ENCODE results near the gene ZNF419.
"Not testable (repeated sequence)": the region's sequence is repeated elsewhere in the genome, so short reads cannot be mapped to it uniquely, and the experiment has no call there.

Gene ZNF419

GRCh38 chr19:57500400-57500799 is 12.8 kb downstream of the ZNF419 start:
- Mint-ChIP-seq H3K27ac (peak overlapping the region; percentile 59), H3K4me1 (ENCODE audit: low read depth) (peaks cover 24% of the 10 kb centered on the region), H3K9me3 (ENCODE audit: low read depth) (peaks cover 21% of the 10 kb centered on the region), H3K36me3 (peaks cover 38% of the 10 kb centered on the region), H3K4me3 (peak overlapping the region; percentile 86)
- H3K27me3 Mint-ChIP-seq = not testable (repeated sequence)

- Mint-ChIP-seq H3K4me3 (no peak overlapping the region), H3K27me3 (no peaks in the 10 kb centered on the region), H3K36me3 (peaks cover 69% of the 10 kb centered on the region), H3K9me3 (ENCODE audit: low read depth) (peaks cover 28% of the 10 kb centered on the region), H3K27ac (no peak overlapping the region), H3K4me1 (ENCODE audit: low read depth) (peaks cover 13% of the 10 kb centered on the region)
Measured at GRCh38 chr19:57506163-57506562, 18.6 kb downstream of the ZNF419 start.

GRCh38 chr19:57511484-57511883 is 23.9 kb downstream of the ZNF419 start:
- Mint-ChIP-seq H3K27ac (no peak overlapping the region), H3K4me1 (ENCODE audit: low read depth) (no peaks in the 10 kb centered on the region), H3K27me3 (no peaks in the 10 kb centered on the region), H3K4me3 (no peak overlapping the region), H3K36me3 (peaks cover 72% of the 10 kb centered on the region), H3K9me3 (ENCODE audit: low read depth) (peaks cover 45% of the 10 kb centered on the region)

GRCh38 chr19:57512845-57513244 is 25.3 kb downstream of the ZNF419 start:
- Mint-ChIP-seq H3K27ac (no peak overlapping the region), H3K27me3 (no peaks in the 10 kb centered on the region), H3K36me3 (peaks cover 73% of the 10 kb centered on the region), H3K9me3 (ENCODE audit: low read depth) (peaks cover 54% of the 10 kb centered on the region), H3K4me1 (ENCODE audit: low read depth) (no peaks in the 10 kb centered on the region), H3K4me3 (no peak overlapping the region)

- H3K4me1 Mint-ChIP-seq (ENCODE audit: low read depth) = no peaks in the 10 kb centered on the region
- no peak overlapping the region for H3K27ac Mint-ChIP-seq
- no peak overlapping the region for H3K4me3 Mint-ChIP-seq
- peaks cover 40% of the 10 kb centered on the region for H3K9me3 Mint-ChIP-seq (ENCODE audit: low read depth)
- H3K27me3 Mint-ChIP-seq = no peaks in the 10 kb centered on the region
- H3K36me3 Mint-ChIP-seq = peaks cover 65% of the 10 kb centered on the region
Measured at GRCh38 chr19:57515255-57515654, 27.7 kb downstream of the ZNF419 start.

- H3K27me3 Mint-ChIP-seq = not testable (repeated sequence)
- Mint-ChIP-seq H3K9me3 (ENCODE audit: low read depth) (peaks cover 36% of the 10 kb centered on the region), H3K36me3 (peaks cover 58% of the 10 kb centered on the region)
Measured at GRCh38 chr19:57518021-57518420, 30.5 kb downstream of the ZNF419 start.

GRCh38 chr19:57527136-57527881 is 39.8 kb downstream of the ZNF419 start, which contains the start of gene ZNF549:
Gene ZNF549 (plus strand): TSS chr19:57527356. CDS start chr19:57527574, 218 bp downstream.
- peaks cover 21% of the 10 kb centered on the region for H3K4me1 Mint-ChIP-seq (ENCODE audit: low read depth)
- H3K9me3 Mint-ChIP-seq (ENCODE audit: low read depth) = peaks cover 27% of the 10 kb centered on the region
- peak within 1 kb of the TSS; percentile 52 for H3K27ac Mint-ChIP-seq
- peaks cover 35% of the 10 kb centered on the region for H3K36me3 Mint-ChIP-seq
- H3K4me3 Mint-ChIP-seq = peak within 1 kb of the TSS; percentile 92
- H3K27me3 Mint-ChIP-seq = no peaks in the 10 kb centered on the region

More at GRCh38 chr19:57518021-57518420, 30.5 kb downstream of the ZNF419 start:
- H3K4me1 Mint-ChIP-seq (ENCODE audit: low read depth); H3K4me3 Mint-ChIP-seq; H3K27ac Mint-ChIP-seq: not testable (repeated sequence)

- peaks cover 40% of the 10 kb centered on the region for H3K9me3 Mint-ChIP-seq (ENCODE audit: low read depth)
Measured at GRCh38 chr19:57537953-57538547, 50.5 kb downstream of the ZNF419 start.

More at GRCh38 chr19:57537953-57538547, 50.5 kb downstream of the ZNF419 start:
- Mint-ChIP-seq H3K4me1 (ENCODE audit: low read depth) (peaks cover 3% of the 10 kb centered on the region), H3K4me3 (no peak overlapping the region), H3K27me3 (no peaks in the 10 kb centered on the region), H3K36me3 (peaks cover 89% of the 10 kb centered on the region), H3K27ac (no peak overlapping the region)
